Measurements from ENCODE around the gene NAP1L3. TPM values are rescaled to one million over a fixed set of nuclear protein-coding genes. Genes with fewer than 3 reads are reported as not detected.

The NAP1L3 gene
- total RNA-seq, 4 donors from 2014 or later = 1.9 to 3.1 (median 2.1) TPM

DNA sequence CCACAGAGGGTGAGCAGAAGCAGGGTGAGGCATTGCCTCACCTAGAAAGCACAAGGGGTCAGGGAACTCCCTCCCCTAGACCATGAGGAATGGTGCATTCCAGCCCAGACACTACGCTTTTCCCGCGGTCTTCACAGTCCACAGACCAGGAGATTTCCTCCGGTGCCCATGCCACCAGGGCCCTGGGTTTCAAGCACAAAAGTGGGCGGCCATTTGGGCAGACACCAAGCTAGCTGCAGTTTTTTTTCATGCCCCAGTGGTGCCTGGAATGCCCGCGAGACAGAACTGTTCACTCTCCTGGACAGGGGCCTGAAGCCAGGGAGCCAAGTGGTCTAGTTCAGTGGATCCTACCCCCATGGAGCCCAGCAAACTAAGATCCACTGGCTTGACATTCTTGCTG lies 12.8 kb downstream of the NAP1L3 start:
- DNase-seq (ENCODE audit: extremely low spot score) = no peak
- Histone ChIP-seq H3K36me3 (no peaks in the 10 kb centered on the region), H3K4me3 (no peak overlapping the region), H3K27me3 (no peaks in the 10 kb centered on the region), H3K27ac (replicated peaks in 1 of 4) (no peak overlapping the region), H3K9me3 (no peaks in the 10 kb centered on the region), H3K4me1 (no peaks in the 10 kb centered on the region)
- 75% methylated on average over 4 of the region's 7 CpGs for WGBS
- intact Hi-C loops (cut with DNase I) = no loop called here
- TF ChIP-seq POLR2A (IDR thresholded peaks at IDR 0.05; ENCODE audit: low read depth) (no peak), POLR2AphosphoS5 (IDR thresholded peaks at IDR 0.05) (no peak), EP300 (IDR thresholded peaks at IDR 0.05) (no peak)
- TF ChIP-seq, protein P1, sequence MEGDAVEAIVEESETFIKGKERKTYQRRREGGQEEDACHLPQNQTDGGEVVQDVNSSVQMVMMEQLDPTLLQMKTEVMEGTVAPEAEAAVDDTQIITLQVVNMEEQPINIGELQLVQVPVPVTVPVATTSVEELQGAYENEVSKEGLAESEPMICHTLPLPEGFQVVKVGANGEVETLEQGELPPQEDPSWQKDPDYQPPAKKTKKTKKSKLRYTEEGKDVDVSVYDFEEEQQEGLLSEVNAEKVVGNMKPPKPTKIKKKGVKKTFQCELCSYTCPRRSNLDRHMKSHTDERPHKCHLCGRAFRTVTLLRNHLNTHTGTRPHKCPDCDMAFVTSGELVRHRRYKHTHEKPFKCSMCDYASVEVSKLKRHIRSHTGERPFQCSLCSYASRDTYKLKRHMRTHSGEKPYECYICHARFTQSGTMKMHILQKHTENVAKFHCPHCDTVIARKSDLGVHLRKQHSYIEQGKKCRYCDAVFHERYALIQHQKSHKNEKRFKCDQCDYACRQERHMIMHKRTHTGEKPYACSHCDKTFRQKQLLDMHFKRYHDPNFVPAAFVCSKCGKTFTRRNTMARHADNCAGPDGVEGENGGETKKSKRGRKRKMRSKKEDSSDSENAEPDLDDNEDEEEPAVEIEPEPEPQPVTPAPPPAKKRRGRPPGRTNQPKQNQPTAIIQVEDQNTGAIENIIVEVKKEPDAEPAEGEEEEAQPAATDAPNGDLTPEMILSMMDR (IDR thresholded peaks at IDR 0.05) = no peak

DNA sequence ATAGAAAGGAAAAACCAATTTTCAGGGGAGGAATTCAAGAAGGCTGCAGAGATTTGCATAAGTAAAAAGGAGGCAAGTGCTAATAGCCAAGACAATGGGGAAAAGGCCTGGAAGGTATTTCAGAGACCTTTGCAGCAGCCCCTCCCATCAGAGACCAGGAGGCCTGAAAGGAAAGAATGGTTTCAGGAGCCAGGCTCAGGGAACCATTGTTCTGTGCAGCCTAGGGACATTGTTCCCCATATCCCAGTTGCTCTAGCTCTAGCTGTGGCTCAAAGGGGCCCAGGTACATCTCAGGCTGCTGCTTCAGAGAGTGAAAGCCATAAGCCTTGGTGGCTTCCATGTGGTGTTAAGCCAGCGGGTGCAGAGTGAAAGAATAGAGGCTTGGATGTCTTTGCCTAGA lies 24.0 kb downstream of the NAP1L3 start:
- Histone ChIP-seq H3K27ac (replicated peaks in 1 of 4) (no peak overlapping the region), H3K9me3 (peaks cover 0 to 8% (median 0%) of the 10 kb centered on the region in 4 donors), H3K4me1 (no peaks in the 10 kb centered on the region), H3K27me3 (no peaks in the 10 kb centered on the region), H3K4me3 (no peak overlapping the region), H3K36me3 (no peaks in the 10 kb centered on the region)
- no peak for DNase-seq (ENCODE audit: extremely low spot score)
- 86% methylated on average over 1 of the region's 1 CpG for WGBS
- TF ChIP-seq, protein P1 (IDR thresholded peaks at IDR 0.05) = no peak
- no peak for TF ChIP-seq EP300 (IDR thresholded peaks at IDR 0.05)
- no peak for TF ChIP-seq POLR2A (IDR thresholded peaks at IDR 0.05; ENCODE audit: low read depth)
- no peak for TF ChIP-seq POLR2AphosphoS5 (IDR thresholded peaks at IDR 0.05)
- intact Hi-C loops (cut with DNase I) = no loop called here

DNA sequence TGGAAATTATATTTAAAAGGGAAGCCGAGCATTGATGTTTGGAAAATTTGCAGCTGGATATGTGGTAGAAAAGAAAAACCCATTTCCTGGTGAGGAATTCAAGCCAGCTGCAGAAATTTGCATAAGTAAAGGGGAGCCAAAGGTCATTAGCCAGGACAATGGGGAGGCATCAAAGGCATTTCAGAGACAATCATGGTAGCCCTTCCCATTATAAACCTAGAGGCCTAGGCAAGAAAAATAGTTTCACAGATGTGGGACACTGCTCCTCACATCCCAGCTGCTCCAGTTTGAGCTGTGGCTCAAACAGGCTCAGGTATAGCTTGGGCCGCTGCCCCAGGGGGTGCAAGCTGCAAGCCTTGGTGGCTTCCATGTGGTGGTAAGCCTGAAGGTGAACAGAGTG lies 35.8 kb downstream of the NAP1L3 start:
- H3K27ac ChIP-seq (replicated peaks in 1 of 4) = no peak overlapping the region
- intact Hi-C loops (cut with DNase I) = no loop called here
- no peaks in the 10 kb centered on the region for H3K4me1 ChIP-seq
- TF ChIP-seq EP300 (IDR thresholded peaks at IDR 0.05) (no peak), POLR2A (IDR thresholded peaks at IDR 0.05; ENCODE audit: low read depth) (no peak), POLR2AphosphoS5 (IDR thresholded peaks at IDR 0.05) (no peak)
- TF ChIP-seq, protein P1 (IDR thresholded peaks at IDR 0.05) = no peak
- H3K4me3 ChIP-seq = no peak overlapping the region
- DNase-seq (ENCODE audit: extremely low spot score) = no peak
- H3K9me3 ChIP-seq = peaks cover 0 to 12% (median 0%) of the 10 kb centered on the region in 4 donors
- no peaks in the 10 kb centered on the region for H3K36me3 ChIP-seq
- WGBS = 75% methylated on average over 2 of the region's 2 CpGs
- H3K27me3 ChIP-seq = no peaks in the 10 kb centered on the region

Other genes with a start within 250 kb of the NAP1L3 start
- not detected for gene FAM133A, start 628 bp upstream of the NAP1L3 start, total RNA-seq

Measured in esophagus muscularis mucosa (tissue), 4 donors.